ENCODE measurements around the gene VPS37C. TPM values are rescaled to one million over a fixed set of nuclear protein-coding genes. Genes with fewer than 3 reads are reported as not detected.

Gene VPS37C
- total RNA-seq, 1 donor from 2014 or later, result 27.8 TPM

GRCh38 chr11:61122761-61123160, 38.5 kb downstream of the VPS37C start:
- no peaks in the 10 kb centered on the region for H3K36me3 Mint-ChIP-seq
- no peaks in the 10 kb centered on the region for H3K9me3 Mint-ChIP-seq
- peaks cover 41% of the 10 kb centered on the region for H3K4me1 Mint-ChIP-seq (ENCODE audit: unreplicated experiment)
- TF ChIP-seq CTCF (conservative IDR thresholded peaks at IDR 0.05), result no peak
- H3K27ac Mint-ChIP-seq, result no peak overlapping the region
- no peaks in the 10 kb centered on the region for H3K27me3 Mint-ChIP-seq
- no peak for DNase-seq (ENCODE audit: extremely low spot score, unreplicated experiment)
- no peak overlapping the region for H3K4me3 Mint-ChIP-seq

DNA sequence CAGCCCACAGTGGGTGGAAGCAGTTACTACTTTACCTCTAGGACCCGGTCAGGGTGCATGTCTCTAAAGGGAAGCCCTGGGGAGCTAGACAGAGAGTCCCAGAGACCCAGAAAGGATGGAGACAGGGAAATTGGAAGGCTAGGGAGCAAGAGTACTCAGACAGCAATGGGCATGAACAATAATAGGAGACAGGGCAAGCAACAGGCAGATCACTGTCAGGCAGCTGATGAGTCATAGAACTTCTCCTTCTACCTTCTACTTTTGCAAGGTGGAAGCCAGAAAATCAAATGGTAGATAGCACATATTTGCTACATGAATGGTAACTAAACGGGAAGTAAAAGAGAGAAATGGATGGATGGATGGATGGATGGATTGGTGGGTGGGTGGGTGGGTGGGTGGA, 39.3 kb downstream of the VPS37C start:
- Mint-ChIP-seq H3K27me3 (no peaks in the 10 kb centered on the region), H3K9me3 (no peaks in the 10 kb centered on the region), H3K4me3 (no peak overlapping the region), H3K36me3 (no peaks in the 10 kb centered on the region), H3K27ac (peak overlapping the region; percentile 40), H3K4me1 (ENCODE audit: unreplicated experiment) (peaks cover 43% of the 10 kb centered on the region)
- no peak for TF ChIP-seq CTCF (conservative IDR thresholded peaks at IDR 0.05)
- no peak for DNase-seq (ENCODE audit: extremely low spot score, unreplicated experiment)

GRCh38 chr11:61121192-61121831, 39.9 kb downstream of the VPS37C start:
- no peak for DNase-seq (ENCODE audit: extremely low spot score, unreplicated experiment)
- no peak overlapping the region for H3K4me3 Mint-ChIP-seq
- H3K27me3 Mint-ChIP-seq, result no peaks in the 10 kb centered on the region
- no peak for TF ChIP-seq CTCF (conservative IDR thresholded peaks at IDR 0.05)
- H3K9me3 Mint-ChIP-seq, result no peaks in the 10 kb centered on the region
- H3K27ac Mint-ChIP-seq, result peak overlapping the region; percentile 81
- peaks cover 41% of the 10 kb centered on the region for H3K4me1 Mint-ChIP-seq (ENCODE audit: unreplicated experiment)
- no peaks in the 10 kb centered on the region for H3K36me3 Mint-ChIP-seq

GRCh38 chr11:61120706-61121191, 40.5 kb downstream of the VPS37C start:
- DNase-seq (ENCODE audit: extremely low spot score, unreplicated experiment), result no peak
- H3K27ac Mint-ChIP-seq, result peak overlapping the region; percentile 81
- no peak overlapping the region for H3K4me3 Mint-ChIP-seq
- H3K36me3 Mint-ChIP-seq, result no peaks in the 10 kb centered on the region
- H3K4me1 Mint-ChIP-seq (ENCODE audit: unreplicated experiment), result peaks cover 36% of the 10 kb centered on the region
- no peaks in the 10 kb centered on the region for H3K27me3 Mint-ChIP-seq
- H3K9me3 Mint-ChIP-seq, result no peaks in the 10 kb centered on the region
- TF ChIP-seq CTCF (conservative IDR thresholded peaks at IDR 0.05), result no peak

DNA sequence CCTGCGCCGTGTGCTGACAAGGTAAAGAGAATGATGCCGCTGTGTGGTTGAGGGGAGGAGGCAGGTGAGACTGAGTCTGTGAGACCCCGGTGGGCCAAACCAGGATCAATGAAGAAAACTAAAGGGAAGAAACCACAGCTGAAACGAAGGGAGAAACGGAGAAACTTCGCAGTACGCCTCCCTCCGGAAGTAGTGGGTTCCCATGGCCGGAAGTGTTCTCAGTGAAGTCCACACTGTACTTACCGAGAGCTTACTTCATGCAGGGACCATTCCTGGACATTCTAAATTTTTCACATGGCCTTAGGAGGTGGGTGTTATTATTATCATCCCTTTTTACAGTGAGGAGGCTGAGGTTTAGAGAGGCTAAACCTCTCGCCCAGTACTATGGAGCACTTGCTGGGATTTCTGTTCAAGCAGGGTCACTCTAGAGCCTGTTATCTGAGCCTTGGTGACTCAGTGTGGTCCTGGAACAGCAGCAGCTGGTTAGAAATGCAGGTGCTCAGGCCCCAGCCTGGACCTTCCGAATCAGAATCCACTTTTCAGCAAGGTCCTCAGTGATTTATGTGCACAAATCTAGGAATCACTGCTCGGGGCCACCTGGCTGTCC, 41.0 kb downstream of the VPS37C start:
- H3K27me3 Mint-ChIP-seq, result no peaks in the 10 kb centered on the region
- no peaks in the 10 kb centered on the region for H3K9me3 Mint-ChIP-seq
- peaks cover 32% of the 10 kb centered on the region for H3K4me1 Mint-ChIP-seq (ENCODE audit: unreplicated experiment)
- no peaks in the 10 kb centered on the region for H3K36me3 Mint-ChIP-seq
- H3K4me3 Mint-ChIP-seq, result no peak overlapping the region
- no peak for DNase-seq (ENCODE audit: extremely low spot score, unreplicated experiment)
- no peak overlapping the region for H3K27ac Mint-ChIP-seq
- TF ChIP-seq CTCF (conservative IDR thresholded peaks at IDR 0.05), result no peak

All from type B pancreatic cell (in vitro differentiated cells).